Myocyte (in vitro differentiated cells): ENCODE results near the gene CPTP. TPM values are rescaled to one million over a fixed set of nuclear protein-coding genes. Genes with fewer than 3 reads are reported as not detected.

Experiments
- microRNA-seq: library from miRNA; unstranded; fragments of <30 nt; microRNA quantifications from one replicate; pipeline ENCODE4, GENCODE V29; 2016
- total RNA-seq: library from RNA; depleted of rRNA; stranded (reverse); fragments of >200 nt; gene quantifications from 2 replicates; pipeline ENCODE4 v1.2.3, GENCODE V29; 2014

CPTP gene
- total RNA-seq, 1 donor from 2014 or later, result 28.9 TPM

Small RNA genes within 50 kb of the gene (microRNA-seq; reads per million reads assigned to microRNA genes)
- gene MIR6726 (not detected), gene MIR6727 (not detected), gene MIR6808 (0.48 reads per million)

Other genes with a start within 250 kb of the CPTP start
- 10.0 and 11.7 TPM in 2 replicates for gene C1orf159, start 208.7 kb upstream of the CPTP start, total RNA-seq
- gene TTLL10, start 150.9 kb upstream of the CPTP start, total RNA-seq, result not detected in 2 replicates
- gene TNFRSF18, start 118.2 kb upstream of the CPTP start, total RNA-seq, result 0.47 TPM in 1 of 2 replicates, not detected in the other
- not detected in 2 replicates for gene TNFRSF4, start 110.6 kb upstream of the CPTP start, total RNA-seq
- gene SDF4, start 92.8 kb upstream of the CPTP start, total RNA-seq, result 142 and 150 TPM in 2 replicates
- gene B3GALT6, start 92.6 kb upstream of the CPTP start, total RNA-seq, result 61.8 and 68.1 TPM in 2 replicates
- gene C1QTNF12, start 78.1 kb upstream of the CPTP start, total RNA-seq, result 1.2 TPM in 1 of 2 replicates, not detected in the other
- 50.3 and 52.2 TPM in 2 replicates for gene UBE2J2, start 50.9 kb upstream of the CPTP start, total RNA-seq
- gene SCNN1D, start 44.4 kb upstream of the CPTP start, total RNA-seq, result 2.2 and 2.5 TPM in 2 replicates
- gene ACAP3, start 16.9 kb upstream of the CPTP start, total RNA-seq, result 97.3 and 106 TPM in 2 replicates
- 41.6 and 43.4 TPM in 2 replicates for gene PUSL1, start 16.2 kb upstream of the CPTP start, total RNA-seq
- gene INTS11, start 142 bp upstream of the CPTP start, total RNA-seq, result 74.5 and 76.4 TPM in 2 replicates
- 0.10 and 0.13 TPM in 2 replicates for gene TAS1R3, start 6.5 kb downstream of the CPTP start, total RNA-seq
- 121 and 137 TPM in 2 replicates for gene DVL1, start 24.6 kb downstream of the CPTP start, total RNA-seq
- 224 and 252 TPM in 2 replicates for gene MXRA8, start 33.8 kb downstream of the CPTP start, total RNA-seq
- gene AURKAIP1, start 50.4 kb downstream of the CPTP start, total RNA-seq, result 183 and 198 TPM in 2 replicates
- 185 and 228 TPM in 2 replicates for gene CCNL2, start 74.5 kb downstream of the CPTP start, total RNA-seq
- gene MRPL20, start 82.5 kb downstream of the CPTP start, total RNA-seq, result 113 TPM in 2 replicates
- gene ANKRD65, start 96.5 kb downstream of the CPTP start, total RNA-seq, result not detected in 2 replicates
- 0.52 and 1.0 TPM in 2 replicates for gene VWA1, start 110.9 kb downstream of the CPTP start, total RNA-seq
- not detected in 2 replicates for gene ATAD3C, start 124.9 kb downstream of the CPTP start, total RNA-seq
- gene ATAD3B, start 147.0 kb downstream of the CPTP start, total RNA-seq, result 12.1 and 20.2 TPM in 2 replicates
- gene ATAD3A, start 187.4 kb downstream of the CPTP start, total RNA-seq, result 31.3 and 41.9 TPM in 2 replicates
- gene TMEM240, start 215.8 kb downstream of the CPTP start, total RNA-seq, result not detected in 2 replicates